NCI-H526 (cell line): Measurements from ENCODE around the gene AMZ1.
"Not testable (repeated sequence)": the region's sequence is repeated elsewhere in the genome, so short reads cannot be mapped to it uniquely, and the experiment has no call there.

Source experiments
- DNase-seq, 2 experiments: peaks; one replicate each; lab custom pipeline; 2025; lab: John Stamatoyannopoulos, UW

Gene AMZ1

DNA sequence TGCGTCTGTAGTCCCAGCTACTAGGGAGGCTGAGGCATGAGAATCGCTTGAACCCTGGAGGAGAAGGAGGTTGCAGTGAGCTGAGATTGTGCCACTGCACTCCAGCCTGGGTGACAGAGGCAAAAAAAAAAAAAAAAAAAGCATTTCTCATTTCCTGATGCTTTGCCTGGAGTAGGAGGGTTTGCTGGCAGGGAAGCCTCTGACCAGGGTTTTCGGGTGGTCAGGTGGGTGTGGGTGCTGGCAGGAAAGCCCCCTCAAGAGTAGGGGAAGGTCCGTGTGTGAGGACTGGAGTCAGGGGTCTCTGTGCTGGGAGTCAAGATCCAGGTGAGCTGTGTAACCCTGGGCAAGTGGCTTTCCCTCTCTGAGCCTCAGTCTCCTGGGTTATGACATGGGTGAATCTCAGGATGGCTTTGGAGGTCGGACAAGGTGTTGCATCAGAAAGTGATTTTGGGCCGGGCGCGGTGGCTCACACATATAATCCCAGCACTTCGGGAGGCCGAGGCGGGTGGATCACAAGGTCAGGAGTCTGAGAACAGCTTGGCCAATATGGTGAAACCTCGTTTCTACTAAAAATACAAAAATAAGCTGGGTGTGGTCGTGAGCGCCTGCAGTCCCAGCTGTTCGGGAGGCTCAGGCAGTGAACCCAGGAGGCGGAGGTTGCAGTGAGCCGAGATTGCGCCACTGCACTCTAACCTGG, 3.2 kb downstream of the AMZ1 start:
- no peak for DNase-seq

DNA sequence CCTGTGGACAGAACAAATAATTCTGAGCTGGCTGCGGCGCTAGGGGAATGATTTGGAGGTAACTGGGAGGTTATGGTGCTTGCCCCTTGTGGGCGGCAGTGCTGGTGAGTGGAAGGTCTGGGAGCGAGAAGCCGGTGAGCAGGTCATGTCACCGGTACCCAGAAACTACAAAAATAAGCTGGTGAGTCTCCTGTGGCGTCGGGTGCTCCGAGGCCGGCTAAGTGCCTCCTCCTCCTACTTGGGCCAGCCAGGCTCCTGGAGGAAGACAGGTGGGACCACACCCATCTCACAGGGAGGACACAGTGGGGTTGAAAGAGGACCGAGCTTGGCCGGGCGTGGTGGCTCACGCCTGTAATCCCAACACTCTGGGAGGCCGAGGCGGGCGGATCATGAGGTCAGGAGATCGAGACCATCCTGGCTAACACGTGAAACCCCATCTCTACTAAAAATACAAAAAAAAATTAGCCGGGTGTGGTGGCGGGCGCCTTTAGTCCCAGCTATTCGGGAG, 4.0 kb downstream of the AMZ1 start:
- not testable (repeated sequence) for DNase-seq

GRCh38 chr7:2692543-2692942, 4.5 kb downstream of the AMZ1 start:
- DNase-seq, result no peak

DNA sequence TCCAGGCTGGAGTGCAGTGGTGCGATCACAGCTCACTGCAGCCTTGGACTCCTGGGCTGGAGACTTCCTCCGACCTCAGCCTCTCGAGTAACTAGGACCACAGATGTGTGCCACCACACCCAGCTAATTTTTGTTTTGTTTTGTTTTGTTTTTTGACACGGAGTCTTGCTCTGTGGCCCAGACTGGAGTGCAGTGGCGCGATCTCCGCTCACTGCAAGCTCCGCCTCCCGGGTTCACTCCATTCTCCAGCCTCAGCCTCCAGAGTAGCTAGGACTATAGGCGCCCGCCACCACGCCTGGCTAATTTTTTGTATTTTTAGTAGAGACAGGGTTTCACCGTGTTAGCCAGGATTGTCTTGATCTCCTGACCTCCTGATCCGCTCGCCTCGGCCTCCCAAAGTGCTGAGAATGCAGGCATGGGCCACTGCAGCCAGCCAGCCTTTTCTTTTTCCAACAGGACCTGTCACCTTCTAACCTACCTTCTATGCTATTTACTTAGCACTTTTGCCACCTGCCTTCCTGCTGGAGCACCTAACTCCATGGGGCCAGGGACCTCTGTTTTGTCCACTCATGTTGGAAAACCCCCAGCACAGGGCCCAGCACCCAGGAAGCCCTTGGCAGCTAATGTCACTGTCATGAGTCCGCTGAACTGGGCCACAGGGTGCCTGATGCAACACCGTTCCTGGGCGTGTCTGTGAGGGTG, 5.6 kb downstream of the AMZ1 start:
- not testable (repeated sequence) for DNase-seq

DNA sequence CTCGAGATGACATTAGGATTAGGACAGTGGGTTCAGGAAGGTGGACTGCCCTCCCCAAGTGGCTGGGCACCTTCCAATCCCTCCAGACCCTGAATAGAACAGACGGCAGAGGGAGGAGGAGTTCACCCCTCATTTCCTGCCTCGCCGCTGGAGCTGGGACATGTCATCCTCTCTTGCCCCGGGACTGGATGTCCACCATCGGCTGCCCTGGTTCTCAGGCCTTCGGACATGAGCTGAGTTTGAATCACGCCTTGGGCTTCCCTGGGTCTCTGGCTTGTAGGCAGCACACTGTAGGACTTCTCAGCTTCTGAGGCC, 6.1 kb downstream of the AMZ1 start:
- DNase-seq, result not testable (repeated sequence)

DNA sequence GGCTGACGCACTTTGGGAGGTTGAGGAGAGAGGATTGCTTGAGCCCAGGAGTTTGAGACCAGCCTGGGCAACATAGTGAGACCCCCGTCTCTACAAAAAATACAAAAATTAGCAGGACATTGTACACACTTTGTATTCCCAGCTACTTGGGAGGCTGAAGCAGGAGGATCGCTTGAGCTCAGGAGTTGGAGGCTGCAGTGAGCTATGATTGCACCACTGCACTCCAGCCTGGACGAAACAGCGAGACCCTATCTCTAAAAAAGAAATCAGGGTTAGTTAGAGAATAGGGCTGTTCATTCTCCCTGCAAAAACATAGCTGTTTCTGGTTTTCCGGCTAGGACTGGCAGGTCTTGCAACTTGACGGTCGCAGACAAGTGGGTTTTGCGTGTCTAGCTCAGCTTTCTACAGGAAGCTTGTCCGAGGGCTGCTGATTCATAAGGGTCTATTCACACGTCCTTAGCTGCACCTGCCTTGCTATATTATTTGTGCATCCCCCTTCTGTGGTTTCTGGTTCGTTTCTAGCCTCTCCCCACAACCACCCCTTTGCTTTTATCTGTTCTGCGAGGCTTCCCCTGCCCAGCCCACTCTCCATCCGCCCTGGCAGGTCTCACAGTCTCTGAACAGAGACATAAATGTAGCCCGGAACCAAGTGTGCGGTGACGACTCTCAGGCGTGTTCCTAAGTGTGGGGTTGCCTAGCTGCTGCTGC, 10.7 kb downstream of the AMZ1 start:
- DNase-seq, result no peak

DNA sequence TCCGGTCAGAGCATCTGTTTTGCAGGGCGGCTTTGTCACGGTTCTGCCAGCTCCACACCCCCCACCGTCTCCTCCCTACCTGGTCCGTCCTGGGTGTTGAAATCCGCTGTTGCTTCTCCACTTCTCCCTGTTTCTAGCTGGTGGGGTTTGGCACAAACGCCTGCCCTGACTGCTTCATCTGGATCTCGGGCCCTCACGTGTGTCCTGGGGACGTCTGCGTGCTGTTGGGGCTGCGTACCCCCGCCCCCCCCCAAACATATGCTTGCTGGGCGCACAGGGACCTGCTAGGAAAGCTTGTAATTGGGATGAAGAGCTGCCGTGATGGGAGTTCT, 11.3 kb downstream of the AMZ1 start:
- no peak for DNase-seq

- no peak for DNase-seq
Observed at GRCh38 chr7:2700141-2700850, 12.3 kb downstream of the AMZ1 start.

DNA sequence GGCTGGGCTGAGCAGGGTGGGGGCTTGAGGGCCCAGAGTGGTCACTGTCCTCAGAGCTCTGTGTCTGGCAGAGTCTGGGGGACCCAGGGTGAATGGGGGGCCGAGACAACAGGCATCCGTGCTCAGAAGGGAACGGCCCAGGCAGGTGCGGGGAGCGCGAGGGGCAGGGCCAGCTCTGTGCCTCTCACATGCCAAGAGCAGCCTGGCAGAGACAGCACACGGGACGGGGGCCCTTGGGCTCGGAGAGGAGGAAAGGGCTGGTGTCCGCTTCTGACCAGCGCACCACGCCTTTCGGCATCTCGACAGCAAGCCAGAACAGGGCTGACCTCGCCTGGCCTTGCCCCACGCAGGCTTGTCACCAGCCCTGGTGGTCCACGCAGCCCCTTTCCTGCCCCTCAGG, 13.4 kb downstream of the AMZ1 start:
- DNase-seq, result no peak

GRCh38 chr7:2701832-2702593, 14.0 kb downstream of the AMZ1 start:
- DNase-seq, result no peak

DNA sequence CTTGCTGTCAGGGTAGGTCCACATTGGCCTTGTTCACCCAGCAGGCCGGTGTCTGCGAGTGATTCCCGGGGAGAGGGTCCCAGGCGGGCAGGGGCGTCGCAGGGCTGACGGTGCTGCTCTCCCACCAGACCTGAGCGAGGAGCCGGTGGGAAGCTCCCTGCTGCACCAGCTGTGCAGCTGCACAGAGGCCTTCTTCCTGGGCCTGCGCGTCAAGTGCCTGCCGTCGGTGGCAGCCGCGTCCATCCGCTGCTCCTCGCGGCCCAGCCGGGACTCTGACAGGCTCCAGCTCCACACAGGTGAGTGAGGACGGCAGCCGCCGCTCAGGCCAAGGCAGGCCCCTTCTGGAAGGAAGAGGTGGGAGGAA, 14.6 kb downstream of the AMZ1 start:
- no peak for DNase-seq

GRCh38 chr7:2705371-2706096, 17.5 kb downstream of the AMZ1 start:
- no peak for DNase-seq

GRCh38 chr7:2706685-2707126, 18.7 kb downstream of the AMZ1 start:
- no peak for DNase-seq

DNA sequence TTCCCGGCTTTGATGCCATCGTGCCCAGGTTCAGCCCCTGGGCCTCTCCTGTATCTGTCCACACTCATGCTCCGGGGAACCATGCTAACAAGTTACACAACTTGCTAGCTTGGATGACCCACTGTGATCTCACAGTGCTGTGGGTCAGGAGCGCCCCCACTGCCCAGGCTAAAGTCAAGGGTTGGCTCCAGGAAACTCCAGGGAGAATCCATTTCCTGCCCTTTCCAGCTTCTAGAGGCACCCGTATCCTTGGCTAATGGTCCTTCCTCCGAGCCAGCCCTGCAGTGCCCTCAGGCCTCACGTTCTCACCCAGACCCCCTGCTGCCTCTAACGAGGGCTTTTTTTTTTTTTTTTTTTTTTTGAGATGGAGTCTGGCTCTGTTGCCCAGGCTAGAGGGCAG, 19.5 kb downstream of the AMZ1 start:
- no peak for DNase-seq

- no peak for DNase-seq
Observed at GRCh38 chr7:2708041-2708440, 20.0 kb downstream of the AMZ1 start.

- DNase-seq, result no peak
Observed at GRCh38 chr7:2708547-2709310, 20.7 kb downstream of the AMZ1 start.

GRCh38 chr7:2709553-2710285, 21.7 kb downstream of the AMZ1 start:
- DNase-seq, result peak in 1 of 2 experiments; percentile 87

- DNase-seq, result no peak
Observed at GRCh38 chr7:2710286-2710655, 22.3 kb downstream of the AMZ1 start.

- no peak for DNase-seq
Observed at GRCh38 chr7:2710901-2711551, 23.0 kb downstream of the AMZ1 start.
